Measurements from ENCODE around the gene ADAMTS12.

- TF ChIP-seq POLR2AphosphoS5 (IDR thresholded peaks at IDR 0.05; ENCODE audit: low read depth, low read length) (no peak), TCF7L2 (IDR thresholded peaks at IDR 0.05; ENCODE audit: borderline replicate concordance, extremely low read depth, insufficient read depth, insufficient read length) (no peak), CEBPB (IDR thresholded peaks at IDR 0.05; ENCODE audit: low read depth) (no peak), ZNF274 (IDR thresholded peaks at IDR 0.05; ENCODE audit: low read depth, low read length) (no peak), CTCF (IDR thresholded peaks at IDR 0.05 in 2 of 3, conservative IDR thresholded peaks at IDR 0.05 in 1 of 3; ENCODE audit: borderline replicate concordance in 1 of 3, insufficient read depth in 1 of 3, low read depth in 2 of 3, low read length in 2 of 3) (no peak)
Measured at GRCh38 chr5:33848554-33848953, 43.2 kb downstream of the ADAMTS12 start.

All from HCT116 (cell line).